ENCODE measurements around the gene GRM4.

GRM4 gene

DNA sequence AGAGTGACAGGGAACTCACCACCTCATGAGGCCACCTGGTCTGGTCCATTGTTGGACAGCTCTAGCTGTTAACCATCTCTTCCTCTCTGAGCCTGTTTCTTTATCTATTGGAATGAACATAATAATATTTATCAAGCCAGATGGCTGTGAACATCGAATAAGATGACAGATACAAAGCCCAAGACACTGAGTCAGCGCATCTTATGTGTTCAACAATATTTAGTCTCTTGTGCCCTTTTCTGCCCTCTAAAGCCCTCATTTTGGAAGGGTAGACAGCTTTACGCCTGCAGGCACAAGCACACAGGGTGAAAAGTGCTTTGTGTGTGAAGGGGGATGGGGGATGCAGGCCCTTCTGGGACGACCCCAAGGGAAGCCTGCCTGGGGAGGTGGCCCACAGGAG is 164.0 kb downstream of the GRM4 start:
- Histone ChIP-seq H3K27ac (no peak overlapping the region), H3K4me3 (no peak overlapping the region)
- DNase-seq (ENCODE audit: low spot score): no peak
- TF ChIP-seq, protein P1, sequence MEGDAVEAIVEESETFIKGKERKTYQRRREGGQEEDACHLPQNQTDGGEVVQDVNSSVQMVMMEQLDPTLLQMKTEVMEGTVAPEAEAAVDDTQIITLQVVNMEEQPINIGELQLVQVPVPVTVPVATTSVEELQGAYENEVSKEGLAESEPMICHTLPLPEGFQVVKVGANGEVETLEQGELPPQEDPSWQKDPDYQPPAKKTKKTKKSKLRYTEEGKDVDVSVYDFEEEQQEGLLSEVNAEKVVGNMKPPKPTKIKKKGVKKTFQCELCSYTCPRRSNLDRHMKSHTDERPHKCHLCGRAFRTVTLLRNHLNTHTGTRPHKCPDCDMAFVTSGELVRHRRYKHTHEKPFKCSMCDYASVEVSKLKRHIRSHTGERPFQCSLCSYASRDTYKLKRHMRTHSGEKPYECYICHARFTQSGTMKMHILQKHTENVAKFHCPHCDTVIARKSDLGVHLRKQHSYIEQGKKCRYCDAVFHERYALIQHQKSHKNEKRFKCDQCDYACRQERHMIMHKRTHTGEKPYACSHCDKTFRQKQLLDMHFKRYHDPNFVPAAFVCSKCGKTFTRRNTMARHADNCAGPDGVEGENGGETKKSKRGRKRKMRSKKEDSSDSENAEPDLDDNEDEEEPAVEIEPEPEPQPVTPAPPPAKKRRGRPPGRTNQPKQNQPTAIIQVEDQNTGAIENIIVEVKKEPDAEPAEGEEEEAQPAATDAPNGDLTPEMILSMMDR (IDR thresholded peaks at IDR 0.05): no peak

GRCh38 chr6:33981421-33981820 is 164.5 kb downstream of the GRM4 start:
- DNase-seq (ENCODE audit: low spot score): peak; percentile 38
- no peak overlapping the region for H3K27ac ChIP-seq
- TF ChIP-seq, protein P1 (IDR thresholded peaks at IDR 0.05): no peak
- no peak overlapping the region for H3K4me3 ChIP-seq

GRCh38 chr6:33980176-33981175 is 165.4 kb downstream of the GRM4 start:
- DNase-seq (ENCODE audit: low spot score): peak; percentile 49
- TF ChIP-seq, protein P1 (IDR thresholded peaks at IDR 0.05): no peak
- no peak overlapping the region for H3K27ac ChIP-seq
- no peak overlapping the region for H3K4me3 ChIP-seq

- no peak overlapping the region for H3K4me3 ChIP-seq
- TF ChIP-seq, protein P1 (IDR thresholded peaks at IDR 0.05): no peak
- DNase-seq (ENCODE audit: low spot score): peak; percentile 53
- no peak overlapping the region for H3K27ac ChIP-seq
Measured at GRCh38 chr6:33979750-33980149, 166.1 kb downstream of the GRM4 start.

GRCh38 chr6:33978412-33979150 is 167.3 kb downstream of the GRM4 start:
- DNase-seq (ENCODE audit: low spot score): peak; percentile 52
- no peak overlapping the region for H3K4me3 ChIP-seq
- H3K27ac ChIP-seq: no peak overlapping the region
- TF ChIP-seq, protein P1 (IDR thresholded peaks at IDR 0.05): no peak

- peak; percentile 41 for DNase-seq (ENCODE audit: low spot score)
- TF ChIP-seq, protein P1 (IDR thresholded peaks at IDR 0.05): no peak
- no peak overlapping the region for H3K4me3 ChIP-seq
- no peak overlapping the region for H3K27ac ChIP-seq
Measured at GRCh38 chr6:33977606-33978411, 168.1 kb downstream of the GRM4 start.

All from coronary artery (tissue), 2 donors.